ENCODE data around the gene HEXIM1. TPM values are rescaled to one million over a fixed set of nuclear protein-coding genes. Genes with fewer than 3 reads are reported as not detected.

HEXIM1 gene
- total and polyA plus RNA-seq, 4 experiments from 2014 or later: 2.8 to 30.8 (median 17.3) TPM

GRCh38 chr17:45197108-45197507 lies 48.8 kb downstream of the HEXIM1 start:
- Histone ChIP-seq H3K36me3 (ENCODE audit: insufficient read depth, low read length) (no peaks in the 10 kb centered on the region), H3K27me3 (ENCODE audit: insufficient read depth, low read length) (no peaks in the 10 kb centered on the region), H3K27ac (ENCODE audit: low read depth, low read length) (no peak overlapping the region), H3K4me1 (ENCODE audit: insufficient read depth, low read length) (no peaks in the 10 kb centered on the region), H3K9me3 (ENCODE audit: control insufficient read depth in 1 of 2, low read length in 2 of 2) (no peaks in the 10 kb centered on the region), H3K4me3 (ENCODE audit: low read length in 2 of 2) (no peak overlapping the region)
- no peak for DNase-seq
- Mint-ChIP-seq H3K4me3 (no peak overlapping the region), H3K27ac (no peak overlapping the region), H3K9me3 (peaks cover 0 to 2% (median 0%) of the 10 kb centered on the region in 8 donors), H3K4me1 (peaks cover 0 to 4% (median 2%) of the 10 kb centered on the region in 4 donors), H3K27me3 (no peaks in the 10 kb centered on the region), H3K36me3 (no peaks in the 10 kb centered on the region)
- ChIA-PET CTCF (ENCODE audit: partially characterized antibody) (interaction anchor here (0.6 to 12.0 kb wide), 35 partner anchors 8 to 276 kb away, joined by 3 to 300 read pairs (median 6); partner anchors contain the start of genes ACBD4, HEXIM1, HEXIM2 and PLCD3), POLR2A (ENCODE audit: partially characterized antibody) (interaction anchor here (0.5 to 5.0 kb wide), 6 partner anchors 24 to 62 kb away, joined by 5 to 63 read pairs (median 8); partner anchors contain the start of genes ACBD4, HEXIM1 and HEXIM2)
- intact Hi-C loops (cut with micrococcal nuclease): loop anchor here (1.0 to 5.0 kb wide), 2 partner anchors 49 to 420 kb away; partner anchors contain the start of gene HEXIM1

- H3K4me3 Mint-ChIP-seq: no peak overlapping the region
- POLR2A ChIA-PET (ENCODE audit: partially characterized antibody): interaction anchor here (1.0 to 5.0 kb wide), 5 partner anchors 23 to 62 kb away, joined by 5 to 63 read pairs (median 11); partner anchors contain the start of genes ACBD4, HEXIM1 and HEXIM2
Observed at GRCh38 chr17:45197555-45198334, 49.5 kb downstream of the HEXIM1 start.

GRCh38 chr17:45200701-45201100 lies 52.4 kb downstream of the HEXIM1 start:
- no peaks in the 10 kb centered on the region for H3K36me3 ChIP-seq (ENCODE audit: insufficient read depth, low read length)
- H3K9me3 ChIP-seq (ENCODE audit: control insufficient read depth in 1 of 2, low read length in 2 of 2): no peaks in the 10 kb centered on the region
- no peaks in the 10 kb centered on the region for H3K4me1 ChIP-seq (ENCODE audit: insufficient read depth, low read length)
- peaks cover 0 to 1% of the 10 kb centered on the region in 2 donors for H3K36me3 Mint-ChIP-seq
- H3K27ac Mint-ChIP-seq: peak overlapping the region in 1 of 7 donors; percentile 46
- no peak overlapping the region for H3K4me3 Mint-ChIP-seq
- H3K9me3 Mint-ChIP-seq: peaks cover 0 to 2% (median 0%) of the 10 kb centered on the region in 8 donors
- no peak overlapping the region for H3K27ac ChIP-seq (ENCODE audit: low read depth, low read length)
- no peak for DNase-seq
- H3K4me3 ChIP-seq (ENCODE audit: low read length in 2 of 2): no peak overlapping the region
- POLR2A ChIA-PET (ENCODE audit: partially characterized antibody): interaction anchor here (0.7 kb wide), 1 partner anchor 60 kb away, joined by 4 read pairs; no protein-coding TSS in a partner anchor
- peaks cover 0 to 4% (median 2%) of the 10 kb centered on the region in 4 donors for H3K4me1 Mint-ChIP-seq
- CTCF ChIA-PET (ENCODE audit: partially characterized antibody): interaction anchor here (0.7 to 12.0 kb wide), 3 partner anchors 18 to 68 kb away, joined by 5 to 300 read pairs (median 7); partner anchors contain the start of genes ACBD4, HEXIM1 and PLCD3
- no peaks in the 10 kb centered on the region for H3K27me3 Mint-ChIP-seq
- intact Hi-C loops (cut with micrococcal nuclease): no loop called here
- no peaks in the 10 kb centered on the region for H3K27me3 ChIP-seq (ENCODE audit: insufficient read depth, low read length)

More at GRCh38 chr17:45197555-45198334, 49.5 kb downstream of the HEXIM1 start:
- Histone ChIP-seq H3K27ac (ENCODE audit: low read depth, low read length) (no peak overlapping the region), H3K4me3 (ENCODE audit: low read length in 2 of 2) (no peak overlapping the region), H3K36me3 (ENCODE audit: insufficient read depth, low read length) (no peaks in the 10 kb centered on the region), H3K4me1 (ENCODE audit: insufficient read depth, low read length) (no peaks in the 10 kb centered on the region), H3K27me3 (ENCODE audit: insufficient read depth, low read length) (no peaks in the 10 kb centered on the region), H3K9me3 (ENCODE audit: control insufficient read depth in 1 of 2, low read length in 2 of 2) (no peaks in the 10 kb centered on the region)
- peak; percentile 74 to 84 (median 76) for DNase-seq
- Mint-ChIP-seq H3K27ac (no peak overlapping the region), H3K27me3 (no peaks in the 10 kb centered on the region), H3K4me1 (peaks cover 0 to 4% (median 2%) of the 10 kb centered on the region in 4 donors), H3K36me3 (no peaks in the 10 kb centered on the region), H3K9me3 (peaks cover 0 to 2% (median 0%) of the 10 kb centered on the region in 8 donors)
- intact Hi-C loops (cut with micrococcal nuclease): loop anchor here (1.0 to 5.0 kb wide), 5 partner anchors 45 to 420 kb away; partner anchors contain the start of genes ACBD4 and HEXIM1
- CTCF ChIA-PET (ENCODE audit: partially characterized antibody): interaction anchor here (0.6 to 12.0 kb wide), 39 partner anchors 9 to 277 kb away, joined by 3 to 300 read pairs (median 6); partner anchors contain the start of genes ACBD4, HEXIM1, HEXIM2 and PLCD3

- ChIA-PET POLR2A (ENCODE audit: partially characterized antibody) (interaction anchor here (0.9 kb wide), 2 partner anchors 51 to 52 kb away, joined by 3 read pairs; no protein-coding TSS in a partner anchor), CTCF (ENCODE audit: partially characterized antibody) (interaction anchor here (0.7 to 12.0 kb wide), 3 partner anchors 17 to 69 kb away, joined by 4 to 300 read pairs (median 7); partner anchors contain the start of genes ACBD4, HEXIM1 and PLCD3)
- no peak overlapping the region for H3K27ac ChIP-seq (ENCODE audit: low read depth, low read length)
- intact Hi-C loops (cut with micrococcal nuclease): no loop called here
- peaks cover 0 to 4% (median 2%) of the 10 kb centered on the region in 4 donors for H3K4me1 Mint-ChIP-seq
- peaks cover 0 to 1% of the 10 kb centered on the region in 2 donors for H3K36me3 Mint-ChIP-seq
- no peaks in the 10 kb centered on the region for H3K27me3 Mint-ChIP-seq
- no peak overlapping the region for H3K4me3 Mint-ChIP-seq
- no peaks in the 10 kb centered on the region for H3K27me3 ChIP-seq (ENCODE audit: insufficient read depth, low read length)
- H3K9me3 Mint-ChIP-seq: no peaks in the 10 kb centered on the region
- H3K36me3 ChIP-seq (ENCODE audit: insufficient read depth, low read length): no peaks in the 10 kb centered on the region
- peak overlapping the region in 1 of 7 donors; percentile 52 for H3K27ac Mint-ChIP-seq
- no peaks in the 10 kb centered on the region for H3K4me1 ChIP-seq (ENCODE audit: insufficient read depth, low read length)
- no peak overlapping the region for H3K4me3 ChIP-seq (ENCODE audit: low read length in 2 of 2)
- no peaks in the 10 kb centered on the region for H3K9me3 ChIP-seq (ENCODE audit: control insufficient read depth in 1 of 2, low read length in 2 of 2)
- no peak for DNase-seq
Observed at GRCh38 chr17:45201457-45201856, 53.2 kb downstream of the HEXIM1 start.

Small RNA genes lying within 50 kb of the gene (microRNA-seq; reads per million reads assigned to microRNA genes)
- gene MIR6784 (ENCODE audit: borderline microRNAs expressed, borderline number of aligned reads, borderline replicate concordance): not detected

Other genes with a start within 250 kb of the HEXIM1 start
- gene EFTUD2, start 249.0 kb upstream of the HEXIM1 start, total RNA-seq: 100 to 1,000 TPM in 1 of 2 experiments, 10 to 100 TPM in 1; 98.9 to 101 TPM
- gene EFTUD2, start 249.0 kb upstream of the HEXIM1 start, polyA plus RNA-seq: 10 to 100 TPM; 82.2 to 82.3 TPM
- gene GFAP, start 233.0 kb upstream of the HEXIM1 start, total RNA-seq: not detected
- gene GFAP, start 233.0 kb upstream of the HEXIM1 start, polyA plus RNA-seq: under 1 TPM in 1 of 2 donors, not detected in 1; 0.16 TPM
- gene KIF18B, start 200.7 kb upstream of the HEXIM1 start, total RNA-seq: not detected
- gene KIF18B, start 200.7 kb upstream of the HEXIM1 start, polyA plus RNA-seq: not detected
- gene C1QL1, start 180.2 kb upstream of the HEXIM1 start, total RNA-seq: not detected
- gene C1QL1, start 180.2 kb upstream of the HEXIM1 start, polyA plus RNA-seq: not detected
- gene DCAKD, start 96.8 kb upstream of the HEXIM1 start, total RNA-seq: 10 to 100 TPM; 32.0 to 32.1 TPM
- gene DCAKD, start 96.8 kb upstream of the HEXIM1 start, polyA plus RNA-seq: 10 to 100 TPM in 1 of 2 donors, 1 to 10 TPM in 1; 8.8 to 16.2 TPM
- 100 to 1,000 TPM; 125 to 126 TPM for gene NMT1, start 87.2 kb upstream of the HEXIM1 start, total RNA-seq
- 10 to 100 TPM; 56.2 to 75.7 TPM for gene NMT1, start 87.2 kb upstream of the HEXIM1 start, polyA plus RNA-seq
- 1 to 10 TPM; 3.8 to 6.0 TPM for gene PLCD3, start 16.0 kb upstream of the HEXIM1 start, total RNA-seq
- under 1 TPM; 0.30 to 0.80 TPM for gene PLCD3, start 16.0 kb upstream of the HEXIM1 start, polyA plus RNA-seq
- 10 to 100 TPM; 41.9 to 48.1 TPM for gene ACBD4, start 12.8 kb upstream of the HEXIM1 start, total RNA-seq
- 10 to 100 TPM; 10.3 to 10.5 TPM for gene ACBD4, start 12.8 kb upstream of the HEXIM1 start, polyA plus RNA-seq
- 1 to 10 TPM; 2.7 to 5.1 TPM for gene HEXIM2, start 13.4 kb downstream of the HEXIM1 start, total RNA-seq
- 1 to 10 TPM; 2.7 to 2.8 TPM for gene HEXIM2, start 13.4 kb downstream of the HEXIM1 start, polyA plus RNA-seq
- gene FMNL1, start 73.4 kb downstream of the HEXIM1 start, total RNA-seq: 100 to 1,000 TPM; 403 to 405 TPM
- 10 to 100 TPM in 1 of 2 donors, 1 to 10 TPM in 1; 8.1 to 64.4 TPM for gene FMNL1, start 73.4 kb downstream of the HEXIM1 start, polyA plus RNA-seq
- gene SPATA32, start 113.6 kb downstream of the HEXIM1 start, total RNA-seq: under 1 TPM; 0.22 to 0.41 TPM
- gene SPATA32, start 113.6 kb downstream of the HEXIM1 start, polyA plus RNA-seq: under 1 TPM; 0.25 to 0.49 TPM
- 10 to 100 TPM; 48.7 to 49.3 TPM for gene MAP3K14, start 168.5 kb downstream of the HEXIM1 start, total RNA-seq
- gene MAP3K14, start 168.5 kb downstream of the HEXIM1 start, polyA plus RNA-seq: 10 to 100 TPM in 1 of 2 donors, 1 to 10 TPM in 1; 2.3 to 14.5 TPM

Data from CD4-positive, alpha-beta memory T cell (primary cell).